Endothelial cell of umbilical vein (primary cell): ENCODE data around the gene EXOC6B. TPM values are rescaled to one million over a fixed set of nuclear protein-coding genes. Genes with fewer than 3 reads are reported as not detected.

Experiments
- BruUV-seq: library from RNA; stranded (reverse); fragments of 400-500 nt; replicated peaks from 2 replicates; lab custom pipeline; 2021; lab: Mats Ljungman, UMichigan
- CTCF ChIA-PET: fragments of 300-600, 350-600 bp; sonication (Branson Sonifier 250); formaldehyde crosslinking; loops from one replicate; lab custom pipeline; 2021; ENCODE audit warnings: antibody characterized with exemption, inconsistent platforms; lab: Charles Lee
- POLR2A ChIA-PET: fragments of 300-600, 350-600 bp; sonication (Branson Sonifier 250); formaldehyde crosslinking; loops from one replicate; lab custom pipeline; 2021; ENCODE audit warnings: antibody characterized with exemption, inconsistent platforms; lab: Charles Lee
- DNase-seq: peaks from one replicate; pipeline ENCODE4 v3.0.0-alpha.2; 2011; ENCODE audit warnings: low read depth, low spot score
- FAIRE-seq: peaks from 2 replicates; lab custom pipeline; 2011; peaks lifted over from hg19 to GRCh38; lab: Jason Lieb, UNC
- H2AFZ ChIP-seq: 2 replicates; pipeline ENCODE4 v1.6.0; 2012; ENCODE audit warnings: low read depth, low read length, control low read depth, inconsistent platforms
- H3K27ac ChIP-seq: 2 replicates; pipeline ENCODE4 v1.5.1; 2011; ENCODE audit warnings: low read depth, mild to moderate bottlenecking, control low read depth, low read length, moderate library complexity; ENCODE audit not compliant: insufficient read depth
- H3K27me3 ChIP-seq, 2 experiments: 2 replicates each; pipeline versions ENCODE4 v1.6.0 to v1.6.1; 2011; ENCODE audit warnings: low read length in 2 of 2, mixed read lengths in 1 of 2; ENCODE audit not compliant: control insufficient read depth in 2 of 2, insufficient read depth in 2 of 2
- H3K36me3 ChIP-seq, 2 experiments: 2 replicates in 1 of 2; 3 replicates in 1 of 2; pipeline ENCODE4 v1.5.1; 2011; ENCODE audit warnings: low read length in 2 of 2, mild to moderate bottlenecking in 1 of 2, moderate library complexity in 1 of 2; ENCODE audit not compliant: control insufficient read depth in 2 of 2, insufficient read depth in 2 of 2; ENCODE audit errors: extremely low read depth in 1 of 2
- H3K4me1 ChIP-seq: 3 replicates; pipeline ENCODE4 v1.5.1; 2011; ENCODE audit warnings: mild to moderate bottlenecking, low read length; ENCODE audit not compliant: control insufficient read depth, insufficient read depth; ENCODE audit errors: extremely low read depth
- H3K4me2 ChIP-seq: 2 replicates; pipeline ENCODE4 v1.6.1; 2011; ENCODE audit warnings: low read length, control low read depth, mixed read lengths; ENCODE audit not compliant: insufficient read depth
- H3K4me3 ChIP-seq, 3 experiments: fragments of 200-600 bp in 1 of 3; sonication (generic), shearing (Covaris generic) in 1 of 3; replicated peaks in 1 of 3; 2 replicates each; pipeline ENCODE4 v1.5.1; 2011 to 2016; ENCODE audit warnings: control low read depth in 3 of 3, low read length in 3 of 3, mild to moderate bottlenecking in 2 of 3, inconsistent platforms in 1 of 3, low read depth in 1 of 3, moderate library complexity in 1 of 3; ENCODE audit not compliant: insufficient read depth in 1 of 3
- H3K79me2 ChIP-seq: 2 replicates; pipeline ENCODE4 v1.6.0; 2012; ENCODE audit warnings: low read length, inconsistent platforms; ENCODE audit not compliant: control insufficient read depth, insufficient read depth
- H3K9ac ChIP-seq: replicated peaks from 2 replicates; pipeline ENCODE3; 2011; ENCODE audit warnings: low read length, control low read depth; ENCODE audit not compliant: insufficient read depth; ENCODE audit errors: extremely low read depth
- H3K9me1 ChIP-seq: replicated peaks from 3 replicates; pipeline ENCODE4 v1.6.0; 2011; ENCODE audit warnings: mild to moderate bottlenecking, low read length; ENCODE audit not compliant: control insufficient read depth, insufficient read depth; ENCODE audit errors: extremely low read depth
- H3K9me3 ChIP-seq: replicated peaks from 2 replicates; pipeline ENCODE4 v1.5.1; 2012; ENCODE audit warnings: low read length, inconsistent platforms; ENCODE audit not compliant: control insufficient read depth, insufficient read depth
- H4K20me1 ChIP-seq: replicated peaks from 2 replicates; pipeline ENCODE3; 2011; ENCODE audit warnings: mild to moderate bottlenecking, low read length; ENCODE audit not compliant: control insufficient read depth, insufficient read depth; ENCODE audit errors: extremely low read depth
- CTCF ChIP-seq, 2 donors: IDR thresholded peaks; 1 replicate in 1 of 2; 2 replicates in 1 of 2; pipeline ENCODE4 v1.5.1; 2011; ENCODE audit warnings: low read length in 2 of 2, mild to moderate bottlenecking in 2 of 2, moderate library complexity in 2 of 2, control low read depth in 1 of 2, inconsistent platforms in 1 of 2, low read depth in 1 of 2; ENCODE audit not compliant: insufficient read depth in 1 of 2; ENCODE audit errors: extremely low read depth in 1 of 2
- FOS ChIP-seq: IDR thresholded peaks from 2 replicates; pipeline ENCODE4 v1.6.1; 2011; ENCODE audit warnings: mild to moderate bottlenecking, low read length, moderate library complexity, borderline replicate concordance; ENCODE audit not compliant: insufficient read depth
- GATA2 ChIP-seq: IDR thresholded peaks from 2 replicates; pipeline ENCODE4 v1.7.0; 2011; ENCODE audit warnings: low read depth, mild to moderate bottlenecking, moderate library complexity, mixed read lengths, low read length; ENCODE audit not compliant: insufficient read length, insufficient read depth
- MYC ChIP-seq: IDR thresholded peaks from one replicate; pipeline ENCODE4 v1.6.1; 2011; ENCODE audit warnings: mild to moderate bottlenecking, low read depth, low read length
- POLR2AphosphoS5 ChIP-seq: IDR thresholded peaks from 2 replicates; pipeline ENCODE4 v1.6.1; 2012; ENCODE audit warnings: low read depth, mild to moderate bottlenecking, control low read depth, low read length, moderate library complexity; ENCODE audit not compliant: insufficient read depth
- dilution Hi-C: fragments of 300-500 bp; cut with MboI; formaldehyde crosslinking; loops from one replicate; pipeline ENCODE4 v1.15.0; 2019; ENCODE audit warnings: low sequenced_read_pairs; ENCODE audit not compliant: extremely low pct_ligation_motif_present
- intact Hi-C: fragments of 100-400 bp; cut with micrococcal nuclease; formaldehyde crosslinking; loops from one replicate; pipeline ENCODE4 v1.10.0; 2022
- polyA plus RNA-seq, 4 experiments: library from polyadenylated mRNA; depleted of rRNA in 3 of 4; stranded (reverse) in 3 of 4; unstranded in 1 of 4; fragments of >200 nt; gene quantifications; 2 replicates each; pipeline versions ENCODE4 v1.2.1 to v1.2.3, GENCODE V29; 2011 to 2012; ENCODE audit warnings: missing spikeins in 1 of 4
- total RNA-seq: library from RNA; stranded (reverse); gene quantifications from 2 replicates; pipeline ENCODE4 v1.2.3, GENCODE V29; 2021

EXOC6B gene
- total and polyA plus RNA-seq, 2 donors (not counting 3 experiments of a cell fraction or from before 2014, with no cell fraction given): 10.8 to 34.8 TPM

GRCh38 chr2:72173640-72174321 is 652.1 kb downstream of the EXOC6B start:
- peak overlapping the region; percentile 14 for H2AFZ ChIP-seq
- no peaks in the 10 kb centered on the region for H3K27me3 ChIP-seq
- no peak overlapping the region for H3K4me3 ChIP-seq
- TF ChIP-seq MYC (no peak), GATA2 (peak; percentile 85), FOS (peak; percentile 76), POLR2AphosphoS5 (no peak), CTCF (IDR thresholded peaks at IDR 0.05; ENCODE audit: extremely low read depth in 1 of 2, insufficient read depth in 1 of 2, low read depth in 1 of 2, low read length in 2 of 2) (no peak)
- no peaks in the 10 kb centered on the region for H3K9me1 ChIP-seq
- POLR2A ChIA-PET: no interaction called here
- H3K9me3 ChIP-seq: no peaks in the 10 kb centered on the region
- BruUV-seq: no TSS peak
- FAIRE-seq (peak; percentile 81), DNase-seq (peak; percentile 85)
- no peaks in the 10 kb centered on the region for H3K36me3 ChIP-seq
- CTCF ChIA-PET: interaction anchor here (1.0 to 1.3 kb wide), 2 partner anchors 23 to 49 kb away, joined by 3 to 4 read pairs; no protein-coding TSS in a partner anchor
- H3K4me2 ChIP-seq: peak overlapping the region; percentile 3
- H3K79me2 ChIP-seq: no peaks in the 10 kb centered on the region
- H3K4me1 ChIP-seq: peaks cover 10% of the 10 kb centered on the region
- H3K9ac ChIP-seq: no peak overlapping the region
- peak overlapping the region; percentile 41 for H3K27ac ChIP-seq
- no peaks in the 10 kb centered on the region for H4K20me1 ChIP-seq
- dilution Hi-C loops: no loop called here
- intact Hi-C loops: no loop called here
